Immature natural killer cell (primary cell): ENCODE results near the gene MOB3B. TPM values are rescaled to one million over a fixed set of nuclear protein-coding genes. Genes with fewer than 3 reads are reported as not detected.
"Not testable (repeated sequence)": the region's sequence is repeated elsewhere in the genome, so short reads cannot be mapped to it uniquely, and the experiment has no call there.

Experiments used
- DNase-seq, 3 donors: peaks; one replicate each; pipeline ENCODE4 v3.0.0; 2022; ENCODE audit warnings: mixed read lengths in 1 of 3
- H3K27ac Mint-ChIP-seq, 6 donors: one replicate each; pipeline ENCODE4 v1.8.0; 2020; ENCODE audit warnings: mixed read lengths in 6 of 6, mild to moderate bottlenecking in 5 of 6, inconsistent platforms in 4 of 6, moderate library complexity in 3 of 6
- H3K27me3 Mint-ChIP-seq, 3 donors: one replicate each; pipeline ENCODE4 v1.8.0; 2020 to 2021; ENCODE audit warnings: low read depth in 3 of 3, mild to moderate bottlenecking in 3 of 3, mixed read lengths in 3 of 3, moderate library complexity in 3 of 3, inconsistent platforms in 1 of 3
- H3K36me3 Mint-ChIP-seq, 3 donors: one replicate each; pipeline ENCODE4 v1.8.0; 2020; ENCODE audit warnings: mixed read lengths in 3 of 3, inconsistent platforms in 2 of 3, mild to moderate bottlenecking in 2 of 3
- H3K4me1 Mint-ChIP-seq, 2 donors: one replicate each; pipeline ENCODE4 v1.8.0; 2020; ENCODE audit warnings: inconsistent platforms in 2 of 2, mild to moderate bottlenecking in 2 of 2, mixed read lengths in 2 of 2, moderate library complexity in 1 of 2
- H3K4me3 Mint-ChIP-seq, 5 donors: one replicate each; pipeline ENCODE4 v1.8.0; 2020; ENCODE audit warnings: mild to moderate bottlenecking in 5 of 5, mixed read lengths in 5 of 5, inconsistent platforms in 3 of 5, moderate library complexity in 3 of 5
- H3K9me3 Mint-ChIP-seq, 6 donors: one replicate each; pipeline ENCODE4 v1.8.0; 2020; ENCODE audit warnings: mild to moderate bottlenecking in 6 of 6, mixed read lengths in 6 of 6, inconsistent platforms in 4 of 6, moderate library complexity in 3 of 6
- polyA plus RNA-seq, 3 donors: library from polyadenylated mRNA; unstranded; fragments of 300-500 nt; fragmentation: Illumina TruSeq; gene quantifications; one replicate each; pipeline ENCODE4 v1.2.3, GENCODE V29; 2021

The MOB3B gene
- polyA plus RNA-seq, 3 donors from 2014 or later = 0.03 to 0.27 TPM; not detected in 1

GRCh38 chr9:27453860-27454553 lies 75.6 kb downstream of the MOB3B start:
- Mint-ChIP-seq H3K4me1 (peaks cover 2 to 8% of the 10 kb centered on the region in 2 donors), H3K27me3 (peaks cover 0 to 2% (median 0%) of the 10 kb centered on the region in 3 donors), H3K36me3 (no peaks in the 10 kb centered on the region), H3K9me3 (peaks cover 0 to 3% (median 0%) of the 10 kb centered on the region in 6 donors), H3K4me3 (no peak overlapping the region), H3K27ac (no peak overlapping the region)
- no peak for DNase-seq

DNA sequence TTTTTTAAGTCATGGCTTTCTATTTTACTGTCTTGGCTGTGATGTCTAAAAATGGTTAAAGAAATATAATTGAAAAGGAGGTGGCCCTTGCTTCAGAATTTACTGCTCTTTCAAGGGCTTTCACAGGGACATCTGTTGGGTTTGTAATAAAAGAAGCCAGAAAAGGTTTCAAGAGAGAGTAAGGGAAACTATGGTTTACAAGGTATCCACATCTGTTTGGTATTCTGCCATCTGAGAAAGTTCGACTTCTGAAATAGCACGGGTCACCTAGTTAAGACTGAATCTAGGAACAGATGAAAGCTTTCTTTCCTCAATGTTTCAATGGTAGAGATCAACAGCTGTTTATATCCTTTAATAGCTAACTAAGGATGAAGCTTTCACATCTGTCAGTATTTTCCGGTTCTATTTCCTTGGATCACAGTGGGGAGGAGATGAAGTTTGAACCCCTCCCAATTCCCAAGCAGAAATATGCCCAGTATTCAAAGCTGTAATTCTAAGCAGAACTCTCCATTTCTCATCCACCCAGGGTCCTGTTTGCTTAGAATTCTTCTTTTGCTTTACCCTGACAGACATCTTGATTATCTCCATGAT lies 78.3 kb downstream of the MOB3B start:
- H3K4me3 Mint-ChIP-seq = no peak overlapping the region
- H3K27ac Mint-ChIP-seq = no peak overlapping the region
- no peaks in the 10 kb centered on the region for H3K36me3 Mint-ChIP-seq
- peaks cover 0 to 3% (median 0%) of the 10 kb centered on the region in 6 donors for H3K9me3 Mint-ChIP-seq
- no peak for DNase-seq
- peaks cover 0 to 1% (median 0%) of the 10 kb centered on the region in 3 donors for H3K27me3 Mint-ChIP-seq
- H3K4me1 Mint-ChIP-seq = no peaks in the 10 kb centered on the region

GRCh38 chr9:27450752-27451151 lies 78.9 kb downstream of the MOB3B start:
- DNase-seq = no peak
- Mint-ChIP-seq H3K27me3 (peaks cover 0 to 1% (median 0%) of the 10 kb centered on the region in 3 donors), H3K27ac (no peak overlapping the region), H3K36me3 (no peaks in the 10 kb centered on the region), H3K4me3 (no peak overlapping the region), H3K9me3 (peaks cover 0 to 3% (median 0%) of the 10 kb centered on the region in 6 donors), H3K4me1 (no peaks in the 10 kb centered on the region)

DNA sequence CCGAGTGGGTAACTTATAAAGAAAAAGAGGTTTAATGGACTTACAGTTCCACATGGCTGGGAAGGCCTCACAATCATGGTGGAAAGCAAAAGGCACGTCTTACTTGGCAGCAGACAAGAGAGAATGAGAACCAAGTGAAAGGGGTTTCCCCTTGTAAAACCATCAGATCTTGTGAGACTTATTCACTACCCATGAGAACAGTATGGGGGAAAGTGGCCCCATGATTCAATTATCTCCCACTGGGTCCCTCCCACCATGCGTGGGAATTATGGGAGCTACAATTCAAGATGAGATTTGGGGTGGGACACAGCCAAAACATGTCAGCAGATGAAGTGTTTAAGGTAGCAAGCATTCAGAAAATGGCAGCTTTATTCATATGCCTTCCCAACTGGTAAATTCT lies 81.3 kb downstream of the MOB3B start:
- not testable (repeated sequence) for H3K9me3 Mint-ChIP-seq, H3K27me3 Mint-ChIP-seq, H3K4me1 Mint-ChIP-seq, H3K36me3 Mint-ChIP-seq, DNase-seq, H3K4me3 Mint-ChIP-seq, H3K27ac Mint-ChIP-seq

DNA sequence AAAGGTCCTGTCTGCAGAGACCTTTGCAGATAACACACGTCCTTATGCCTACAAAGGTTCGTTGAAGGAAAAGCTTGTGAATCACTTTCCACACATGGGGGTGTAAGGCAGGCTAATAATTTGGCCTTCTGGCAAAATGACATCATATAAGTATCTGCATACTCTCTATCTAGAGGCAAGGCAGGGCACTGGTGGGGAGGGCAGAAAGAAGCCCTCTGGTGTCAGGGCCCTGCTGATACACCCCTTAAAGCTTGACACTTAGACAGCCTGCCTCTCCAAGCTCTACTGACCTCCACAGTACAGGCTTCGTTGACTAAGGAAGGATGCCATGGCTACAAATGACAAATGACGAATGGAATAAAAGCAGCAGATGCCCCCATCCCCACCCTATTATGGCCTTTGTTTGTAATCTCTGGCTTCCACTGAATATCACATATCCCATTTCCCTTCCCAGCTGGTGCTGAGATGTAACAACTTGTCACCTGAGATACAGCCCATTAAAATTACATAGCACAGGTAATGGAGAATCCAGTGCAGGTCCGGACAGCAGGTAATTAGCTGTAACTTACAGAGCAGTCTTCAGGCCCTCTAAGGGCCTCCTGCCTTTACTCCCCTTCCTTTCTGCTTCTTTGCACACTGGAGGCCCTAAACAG lies 82.5 kb downstream of the MOB3B start:
- H3K4me1 Mint-ChIP-seq = no peaks in the 10 kb centered on the region
- no peak overlapping the region for H3K27ac Mint-ChIP-seq
- H3K9me3 Mint-ChIP-seq = peaks cover 0 to 4% (median 0%) of the 10 kb centered on the region in 6 donors
- no peaks in the 10 kb centered on the region for H3K36me3 Mint-ChIP-seq
- DNase-seq = no peak
- H3K4me3 Mint-ChIP-seq = no peak overlapping the region
- H3K27me3 Mint-ChIP-seq = peaks cover 0 to 3% (median 0%) of the 10 kb centered on the region in 3 donors

DNA sequence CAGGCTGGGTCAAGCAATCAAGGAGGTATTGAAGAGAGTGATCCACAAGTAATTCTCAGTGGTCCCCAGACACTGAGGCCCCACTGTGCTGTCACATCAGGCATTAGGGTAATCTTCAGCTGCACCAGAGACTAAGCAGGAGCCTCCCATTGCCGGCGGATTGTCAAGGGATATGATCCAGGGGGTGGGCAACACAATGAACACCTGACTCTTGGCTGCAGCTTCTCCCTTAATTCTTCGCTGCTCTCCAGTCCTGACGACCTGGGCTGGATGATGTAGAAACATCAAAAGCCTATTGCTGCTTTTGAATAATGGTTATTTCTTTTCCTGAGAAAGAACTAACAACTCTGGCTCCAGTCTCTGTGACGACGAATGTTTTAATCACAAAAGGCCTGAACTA lies 83.9 kb downstream of the MOB3B start:
- no peaks in the 10 kb centered on the region for H3K36me3 Mint-ChIP-seq
- no peaks in the 10 kb centered on the region for H3K4me1 Mint-ChIP-seq
- peaks cover 0 to 4% (median 0%) of the 10 kb centered on the region in 6 donors for H3K9me3 Mint-ChIP-seq
- no peak for DNase-seq
- no peak overlapping the region for H3K27ac Mint-ChIP-seq
- H3K27me3 Mint-ChIP-seq = peaks cover 0 to 3% (median 0%) of the 10 kb centered on the region in 3 donors
- H3K4me3 Mint-ChIP-seq = no peak overlapping the region

- peaks cover 0 to 3% (median 0%) of the 10 kb centered on the region in 3 donors for H3K27me3 Mint-ChIP-seq
- H3K9me3 Mint-ChIP-seq = peaks cover 0 to 4% (median 0%) of the 10 kb centered on the region in 6 donors
- no peak overlapping the region for H3K27ac Mint-ChIP-seq
- H3K4me3 Mint-ChIP-seq = no peak overlapping the region
- no peaks in the 10 kb centered on the region for H3K4me1 Mint-ChIP-seq
- DNase-seq = no peak
- no peaks in the 10 kb centered on the region for H3K36me3 Mint-ChIP-seq
Observed at GRCh38 chr9:27445057-27445595, 84.5 kb downstream of the MOB3B start.

DNA sequence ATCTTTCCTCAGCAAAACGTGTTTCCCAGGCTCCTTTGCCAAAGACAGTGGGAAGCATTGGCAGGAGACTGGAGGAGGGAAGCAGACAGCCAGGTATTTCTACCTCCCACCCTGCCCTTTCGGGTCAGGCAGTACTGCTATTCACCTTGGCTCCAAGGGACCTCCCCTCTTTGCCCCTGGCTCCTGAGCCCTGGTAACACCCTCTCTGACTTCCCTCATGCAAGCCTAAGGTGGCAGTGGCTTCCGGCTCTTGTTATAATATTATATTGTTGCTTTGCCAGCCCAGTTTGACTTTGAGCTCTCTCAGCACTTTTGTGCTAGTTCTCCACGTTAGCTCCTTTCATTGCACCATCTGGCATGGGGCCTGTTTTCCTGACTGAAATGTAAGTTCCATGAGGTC lies 87.2 kb downstream of the MOB3B start:
- H3K4me1 Mint-ChIP-seq = no peaks in the 10 kb centered on the region
- H3K27ac Mint-ChIP-seq = no peak overlapping the region
- no peak overlapping the region for H3K4me3 Mint-ChIP-seq
- peaks cover 0 to 4% (median 0%) of the 10 kb centered on the region in 6 donors for H3K9me3 Mint-ChIP-seq
- DNase-seq = no peak
- H3K36me3 Mint-ChIP-seq = no peaks in the 10 kb centered on the region
- peaks cover 0 to 2% (median 0%) of the 10 kb centered on the region in 3 donors for H3K27me3 Mint-ChIP-seq

DNA sequence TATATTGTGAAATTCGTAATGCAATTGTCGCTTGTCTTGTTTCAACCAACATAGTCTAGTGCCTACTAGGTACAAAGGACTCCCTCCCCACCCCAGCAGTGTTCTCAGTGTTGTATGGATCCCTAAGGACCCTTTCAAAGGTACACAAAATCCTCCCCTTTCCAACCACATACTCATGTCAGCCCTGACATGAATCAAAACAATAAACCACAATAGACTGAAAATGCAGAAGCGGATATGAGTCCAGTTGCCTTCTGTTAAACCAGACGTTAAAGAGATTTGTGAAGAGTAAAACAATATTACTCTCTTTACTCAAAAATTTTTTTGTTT lies 87.9 kb downstream of the MOB3B start:
- H3K4me1 Mint-ChIP-seq = no peaks in the 10 kb centered on the region
- peaks cover 0 to 2% (median under 1%) of the 10 kb centered on the region in 3 donors for H3K27me3 Mint-ChIP-seq
- peaks cover 0 to 4% (median 0%) of the 10 kb centered on the region in 6 donors for H3K9me3 Mint-ChIP-seq
- no peak for DNase-seq
- no peak overlapping the region for H3K27ac Mint-ChIP-seq
- H3K4me3 Mint-ChIP-seq = no peak overlapping the region
- no peaks in the 10 kb centered on the region for H3K36me3 Mint-ChIP-seq

DNA sequence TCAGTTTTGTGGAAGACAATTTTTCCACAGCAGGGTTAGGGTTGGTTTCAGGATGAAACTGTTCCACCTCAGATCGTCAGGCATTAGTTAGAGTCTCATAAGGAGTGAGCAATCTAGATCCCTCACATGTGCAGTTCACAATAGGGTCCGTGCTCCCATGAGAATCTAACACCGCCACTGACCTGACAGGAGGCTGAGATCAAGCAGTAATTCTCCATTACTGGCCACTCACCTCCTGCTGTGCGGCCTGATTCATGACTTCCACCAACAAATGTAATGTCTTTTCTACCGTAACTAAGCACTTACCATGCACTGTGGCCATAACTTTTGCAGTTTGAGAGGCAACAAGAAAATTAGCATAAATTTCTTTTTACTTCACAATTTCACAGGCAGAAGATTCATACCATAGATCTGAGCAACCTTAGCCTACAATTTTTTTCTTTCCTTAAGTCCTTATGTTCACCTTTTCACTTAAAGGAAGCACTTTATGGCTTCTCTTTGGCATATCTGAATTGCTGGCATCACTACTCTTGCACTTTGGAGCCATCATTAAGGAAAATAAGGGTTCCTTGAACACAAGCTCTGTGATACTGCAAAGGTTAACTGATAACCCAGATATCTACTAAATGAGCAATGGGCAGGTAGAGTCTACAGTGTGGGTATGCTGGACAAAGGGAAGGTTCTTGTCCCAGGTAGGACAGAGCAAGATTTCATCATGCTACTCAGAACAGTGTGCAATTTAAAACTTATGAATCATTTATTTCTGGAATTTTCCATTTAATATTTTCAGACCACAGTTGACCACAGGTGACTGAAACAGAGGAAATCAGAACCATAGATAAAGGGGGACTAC lies 88.5 kb downstream of the MOB3B start:
- H3K27me3 Mint-ChIP-seq = peaks cover 0 to 2% (median 2%) of the 10 kb centered on the region in 3 donors
- peaks cover 0 to 4% (median 0%) of the 10 kb centered on the region in 6 donors for H3K9me3 Mint-ChIP-seq
- no peak for DNase-seq
- H3K27ac Mint-ChIP-seq = no peak overlapping the region
- H3K4me3 Mint-ChIP-seq = no peak overlapping the region
- no peaks in the 10 kb centered on the region for H3K4me1 Mint-ChIP-seq
- no peaks in the 10 kb centered on the region for H3K36me3 Mint-ChIP-seq

DNA sequence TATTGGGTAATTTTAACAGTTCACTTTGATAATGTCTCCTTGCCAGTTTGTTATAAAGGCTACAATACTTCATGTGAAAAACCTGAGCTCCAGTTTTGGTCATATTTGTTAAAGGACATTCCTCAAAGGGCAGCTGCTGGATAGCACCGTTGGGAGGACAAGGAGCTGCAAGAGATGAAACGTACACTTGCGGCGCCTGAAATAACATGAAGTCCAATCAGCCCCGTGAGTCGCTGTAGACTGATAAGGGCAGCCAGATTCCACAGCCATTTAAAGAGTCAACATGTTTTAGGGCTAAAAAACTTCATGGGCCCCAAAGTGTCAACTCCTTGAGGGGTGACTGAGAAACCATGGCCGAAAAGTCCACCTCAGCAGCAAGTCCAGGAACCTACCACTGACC lies 91.1 kb downstream of the MOB3B start:
- H3K4me1 Mint-ChIP-seq = no peaks in the 10 kb centered on the region

GRCh38 chr9:27437652-27438373 lies 91.8 kb downstream of the MOB3B start:
- H3K4me3 Mint-ChIP-seq = no peak overlapping the region
- DNase-seq = no peak
- H3K9me3 Mint-ChIP-seq = peaks cover 0 to 3% (median 0%) of the 10 kb centered on the region in 6 donors
- no peaks in the 10 kb centered on the region for H3K4me1 Mint-ChIP-seq
- no peaks in the 10 kb centered on the region for H3K36me3 Mint-ChIP-seq
- H3K27me3 Mint-ChIP-seq = peaks cover 0 to 2% (median 0%) of the 10 kb centered on the region in 3 donors
- H3K27ac Mint-ChIP-seq = no peak overlapping the region

More for the DNA sequence above, 91.1 kb downstream of the MOB3B start:
- DNase-seq = no peak
- peaks cover 0 to 4% (median 0%) of the 10 kb centered on the region in 6 donors for H3K9me3 Mint-ChIP-seq
- H3K27me3 Mint-ChIP-seq = peaks cover 0 to 2% (median 0%) of the 10 kb centered on the region in 3 donors
- H3K4me3 Mint-ChIP-seq = no peak overlapping the region
- H3K27ac Mint-ChIP-seq = no peak overlapping the region
- no peaks in the 10 kb centered on the region for H3K36me3 Mint-ChIP-seq

- H3K4me3 Mint-ChIP-seq = no peak overlapping the region
- no peaks in the 10 kb centered on the region for H3K36me3 Mint-ChIP-seq
- H3K27ac Mint-ChIP-seq = no peak overlapping the region
- H3K27me3 Mint-ChIP-seq = peaks cover 0 to 2% (median 0%) of the 10 kb centered on the region in 3 donors
- no peak for DNase-seq
- H3K9me3 Mint-ChIP-seq = peaks cover 0 to 3% (median 0%) of the 10 kb centered on the region in 6 donors
- peaks cover 0 to 4% of the 10 kb centered on the region in 2 donors for H3K4me1 Mint-ChIP-seq
Observed at GRCh38 chr9:27436234-27436633, 93.4 kb downstream of the MOB3B start.
